ENCODE results near the gene CAMK2B.
A peak's percentile ranks its signal among the peaks of the same experiment; 100 is the strongest.
"Not testable (repeated sequence)": the region's sequence is repeated elsewhere in the genome, so short reads cannot be mapped to it uniquely, and the experiment has no call there.

The CAMK2B gene

GRCh38 chr7:44212581-44213184, 112.7 kb downstream of the CAMK2B start:
- no peak for DNase-seq

- DNase-seq: no peak
Measured at GRCh38 chr7:44212018-44212417, 113.4 kb downstream of the CAMK2B start.

GRCh38 chr7:44211126-44211675, 114.2 kb downstream of the CAMK2B start:
- no peak for DNase-seq

GRCh38 chr7:44210107-44210506, 115.3 kb downstream of the CAMK2B start:
- DNase-seq: no peak

- no peak for DNase-seq
Measured at GRCh38 chr7:44208085-44208484, 117.3 kb downstream of the CAMK2B start.

- no peak for DNase-seq
Measured at GRCh38 chr7:44206008-44206407, 119.4 kb downstream of the CAMK2B start.

- no peak for DNase-seq
Measured at GRCh38 chr7:44201813-44202212, 123.6 kb downstream of the CAMK2B start.

- peak; percentile 95 for DNase-seq
Measured at GRCh38 chr7:44200699-44201461, 124.5 kb downstream of the CAMK2B start, which contains the start of gene YKT6. TSS of gene YKT6 (plus strand) at chr7:44200978. CDS start at chr7:44201136, 158 bp downstream.

- not testable (repeated sequence) for DNase-seq
Measured at GRCh38 chr7:44200163-44200562, 125.2 kb downstream of the CAMK2B start.

GRCh38 chr7:44197474-44197873, 127.9 kb downstream of the CAMK2B start:
- DNase-seq: no peak

- DNase-seq: peak; percentile 25
Measured at GRCh38 chr7:44196450-44196872, 128.9 kb downstream of the CAMK2B start.

- no peak for DNase-seq
Measured at GRCh38 chr7:44195889-44196288, 129.5 kb downstream of the CAMK2B start.

GRCh38 chr7:44194562-44195145, 130.7 kb downstream of the CAMK2B start:
- DNase-seq: no peak

GRCh38 chr7:44194069-44194468, 131.3 kb downstream of the CAMK2B start:
- DNase-seq: no peak

GRCh38 chr7:44193011-44193802, 132.2 kb downstream of the CAMK2B start:
- DNase-seq: no peak

- no peak for DNase-seq
Measured at GRCh38 chr7:44191171-44191570, 134.2 kb downstream of the CAMK2B start.

GRCh38 chr7:44189993-44190872, 135.2 kb downstream of the CAMK2B start:
- no peak for DNase-seq

GRCh38 chr7:44189286-44189992, 136.0 kb downstream of the CAMK2B start, which contains the start of gene GCK:
TSS of gene GCK (minus strand) at chr7:44189439. CDS start at chr7:44188953, 486 bp downstream.
- DNase-seq: no peak

GRCh38 chr7:44188480-44189225, 136.7 kb downstream of the CAMK2B start:
- no peak for DNase-seq
